Cardiac septum (tissue), 1 donor: ENCODE data around the gene CLSTN3. TPM values are rescaled to one million over a fixed set of nuclear protein-coding genes. Genes with fewer than 3 reads are reported as not detected.
"Not testable (repeated sequence)": the region's sequence is repeated elsewhere in the genome, so short reads cannot be mapped to it uniquely, and the experiment has no call there.

ENCODE experiments used
- DNase-seq: peaks from one replicate; pipeline ENCODE4 v3.0.0-alpha.2; 2020; ENCODE audit warnings: low spot score
- intact Hi-C: fragments of 100-400 bp; cut with DNase I; formaldehyde crosslinking; loops from one replicate; pipeline ENCODE4 v1.14.0; 2022
- total RNA-seq: library from RNA; stranded (reverse); fragmentation: NEBNext Ultra II Directional; extraction: Animal tissue kit (Norgen Biotek cat#: 25700); gene quantifications from one replicate; pipeline ENCODE4 v1.2.1, GENCODE V29; 2021
- donor health status: DM: no; HTN: no; CAD: no.

The CLSTN3 gene
- total RNA-seq, 1 donor from 2014 or later: 5.7 TPM

GRCh38 chr12:7101694-7102131 is 28.5 kb upstream of the CLSTN3 start:
- intact Hi-C loops: no loop called here

GRCh38 chr12:7102582-7102981 is 27.6 kb upstream of the CLSTN3 start:
- intact Hi-C loops: no loop called here
- no peak for DNase-seq

More at GRCh38 chr12:7101694-7102131, 28.5 kb upstream of the CLSTN3 start:
- no peak for DNase-seq

GRCh38 chr12:7103837-7104584 is 26.2 kb upstream of the CLSTN3 start:
- DNase-seq: no peak
- intact Hi-C loops: no loop called here

- intact Hi-C loops: no loop called here
- DNase-seq: no peak
These were observed 24.1 kb upstream of the CLSTN3 start for GRCh38 chr12:7106082-7106481.

GRCh38 chr12:7107181-7107580 is 23.0 kb upstream of the CLSTN3 start:
- peak; percentile 44 for DNase-seq
- intact Hi-C loops: not testable (repeated sequence)

- intact Hi-C loops: loop anchor here (2.0 kb wide), 1 partner anchor 47 kb away; the partner anchor contains the start of gene C1S
- DNase-seq: peak; percentile 71
These were observed 22.6 kb upstream of the CLSTN3 start for GRCh38 chr12:7107636-7108002.

- DNase-seq: peak; percentile 92
- intact Hi-C loops: loop anchor here (2.0 kb wide), 1 partner anchor 47 kb away; the partner anchor contains the start of gene C1S
These were observed 22.0 kb upstream of the CLSTN3 start for GRCh38 chr12:7108003-7108795.

- peak; percentile 94 for DNase-seq
- intact Hi-C loops: loop anchor here (1.0 to 2.0 kb wide), 2 partner anchors 48 to 165 kb away; partner anchors contain the start of genes C12orf57 and C1S
These were observed 21.2 kb upstream of the CLSTN3 start, which contains the start of gene C1RL for GRCh38 chr12:7108796-7109571. C1RL (minus strand) TSS chr12:7109214; CDS start chr12:7109180, 34 bp downstream.

- DNase-seq: no peak
- intact Hi-C loops: loop anchor here (1.0 to 2.0 kb wide), 2 partner anchors 49 to 165 kb away; partner anchors contain the start of genes C12orf57 and C1S
These were observed 20.6 kb upstream of the CLSTN3 start for GRCh38 chr12:7109572-7109920.

GRCh38 chr12:7110661-7111060 is 19.5 kb upstream of the CLSTN3 start:
- intact Hi-C loops: loop anchor here (5.0 kb wide), 1 partner anchor 93 kb away; the partner anchor contains the start of gene LPCAT3

GRCh38 chr12:7112041-7112440 is 18.1 kb upstream of the CLSTN3 start:
- DNase-seq: no peak
- intact Hi-C loops: loop anchor here (5.0 kb wide), 1 partner anchor 95 kb away; the partner anchor contains the start of gene LPCAT3

More at GRCh38 chr12:7110661-7111060, 19.5 kb upstream of the CLSTN3 start:
- no peak for DNase-seq

- intact Hi-C loops: loop anchor here (5.0 kb wide), 1 partner anchor 96 kb away; the partner anchor contains the start of gene LPCAT3
- DNase-seq: no peak
These were observed 16.7 kb upstream of the CLSTN3 start for GRCh38 chr12:7113389-7113871.

GRCh38 chr12:7114008-7114407 is 16.2 kb upstream of the CLSTN3 start:
- DNase-seq: no peak
- intact Hi-C loops: loop anchor here (5.0 kb wide), 1 partner anchor 97 kb away; the partner anchor contains the start of gene LPCAT3

- no peak for DNase-seq
- intact Hi-C loops: loop anchor here (5.0 kb wide), 1 partner anchor 98 kb away; the partner anchor contains the start of gene LPCAT3
These were observed 15.3 kb upstream of the CLSTN3 start for GRCh38 chr12:7114851-7115250.

- DNase-seq: no peak
- intact Hi-C loops: no loop called here
These were observed 14.0 kb upstream of the CLSTN3 start for GRCh38 chr12:7116196-7116595.

- intact Hi-C loops: no loop called here
- DNase-seq: no peak
These were observed 13.3 kb upstream of the CLSTN3 start for GRCh38 chr12:7116916-7117315.

- intact Hi-C loops: no loop called here
- no peak for DNase-seq
These were observed 12.5 kb upstream of the CLSTN3 start for GRCh38 chr12:7117670-7118069.

GRCh38 chr12:7118881-7119280 is 11.3 kb upstream of the CLSTN3 start:
- DNase-seq: no peak
- intact Hi-C loops: no loop called here

GRCh38 chr12:7120166-7120565 is 10.0 kb upstream of the CLSTN3 start:
- no peak for DNase-seq
- intact Hi-C loops: no loop called here
